ENCODE measurements around the gene LRRN1. TPM values are rescaled to one million over a fixed set of nuclear protein-coding genes. Genes with fewer than 3 reads are reported as not detected.

Gene LRRN1
- total RNA-seq, 6 donors from 2014 or later = 1.0 to 4.8 (median 2.1) TPM

- Histone ChIP-seq H3K9me3 (no peaks in the 10 kb centered on the region), H3K4me3 (no peak overlapping the region), H3K27ac (no peak overlapping the region), H3K4me1 (no peaks in the 10 kb centered on the region), H3K36me3 (no peaks in the 10 kb centered on the region), H3K27me3 (no peaks in the 10 kb centered on the region)
- ATAC-seq (ENCODE audit: low FRiP score in 2 of 2) (no peak), DNase-seq (no peak)
- TF ChIP-seq CTCF (IDR thresholded peaks at IDR 0.05) (no peak), POLR2AphosphoS5 (IDR thresholded peaks at IDR 0.05) (no peak), EP300 (IDR thresholded peaks at IDR 0.05) (no peak), POLR2A (IDR thresholded peaks at IDR 0.05) (no peak)
- WGBS, 2 donors = 77 to 85% methylated on average over 8 of the region's 8 CpGs
These were observed 49.7 kb downstream of the LRRN1 start for GRCh38 chr3:3848923-3849275.

- H3K4me1 ChIP-seq = no peaks in the 10 kb centered on the region
- no peak for ATAC-seq (ENCODE audit: low FRiP score in 2 of 2)
- no peaks in the 10 kb centered on the region for H3K27me3 ChIP-seq
- H3K36me3 ChIP-seq = no peaks in the 10 kb centered on the region
- H3K4me3 ChIP-seq = no peak overlapping the region
- H3K9me3 ChIP-seq = no peaks in the 10 kb centered on the region
- no peak for DNase-seq
- 93 to 95% methylated on average over 4 of the region's 4 CpGs for WGBS, 2 donors
- no peak overlapping the region for H3K27ac ChIP-seq
- TF ChIP-seq POLR2AphosphoS5 (IDR thresholded peaks at IDR 0.05) (no peak), EP300 (IDR thresholded peaks at IDR 0.05) (no peak), POLR2A (IDR thresholded peaks at IDR 0.05) (no peak), CTCF (IDR thresholded peaks at IDR 0.05) (no peak)
These were observed 52.5 kb downstream of the LRRN1 start for GRCh38 chr3:3851621-3852323.

- H3K27ac ChIP-seq = no peak overlapping the region
- ATAC-seq (ENCODE audit: low FRiP score in 2 of 2) (no peak), DNase-seq (no peak)
- H3K27me3 ChIP-seq = no peaks in the 10 kb centered on the region
- H3K4me1 ChIP-seq = no peaks in the 10 kb centered on the region
- WGBS, 2 donors = 78 to 83% methylated on average over 1 of the region's 1 CpG
- H3K36me3 ChIP-seq = no peaks in the 10 kb centered on the region
- TF ChIP-seq POLR2A (IDR thresholded peaks at IDR 0.05) (no peak), CTCF (IDR thresholded peaks at IDR 0.05) (no peak), EP300 (IDR thresholded peaks at IDR 0.05) (no peak), POLR2AphosphoS5 (IDR thresholded peaks at IDR 0.05) (no peak)
- no peaks in the 10 kb centered on the region for H3K9me3 ChIP-seq
- H3K4me3 ChIP-seq = no peak overlapping the region
These were observed 54.3 kb downstream of the LRRN1 start for GRCh38 chr3:3853544-3853943.

- H3K9me3 ChIP-seq = no peaks in the 10 kb centered on the region
- ATAC-seq (ENCODE audit: low FRiP score in 2 of 2) = no peak
- no peaks in the 10 kb centered on the region for H3K36me3 ChIP-seq
- TF ChIP-seq POLR2A (IDR thresholded peaks at IDR 0.05) = no peak
- no peak for TF ChIP-seq POLR2AphosphoS5 (IDR thresholded peaks at IDR 0.05)
- no peak for TF ChIP-seq EP300 (IDR thresholded peaks at IDR 0.05)
- TF ChIP-seq CTCF (IDR thresholded peaks at IDR 0.05) = no peak
- no peaks in the 10 kb centered on the region for H3K4me1 ChIP-seq
- no peaks in the 10 kb centered on the region for H3K27me3 ChIP-seq
- H3K4me3 ChIP-seq = no peak overlapping the region
- H3K27ac ChIP-seq = no peak overlapping the region
- DNase-seq = no peak
These were observed 55.8 kb downstream of the LRRN1 start for GRCh38 chr3:3855056-3855455.

- Histone ChIP-seq H3K4me3 (no peak overlapping the region), H3K4me1 (no peaks in the 10 kb centered on the region), H3K27ac (no peak overlapping the region), H3K36me3 (no peaks in the 10 kb centered on the region), H3K27me3 (no peaks in the 10 kb centered on the region), H3K9me3 (no peaks in the 10 kb centered on the region)
- ATAC-seq (ENCODE audit: low FRiP score in 2 of 2) (no peak), DNase-seq (no peak)
- WGBS, 2 donors = 73 to 85% methylated on average over 2 of the region's 2 CpGs
- TF ChIP-seq EP300 (IDR thresholded peaks at IDR 0.05) = no peak
- TF ChIP-seq CTCF (IDR thresholded peaks at IDR 0.05) = no peak
- no peak for TF ChIP-seq POLR2A (IDR thresholded peaks at IDR 0.05)
These were observed 61.0 kb downstream of the LRRN1 start for GRCh38 chr3:3860235-3860634.
